Sigmoid colon (tissue), 7 donors: ENCODE measurements around the gene KIF19. TPM values are rescaled to one million over a fixed set of nuclear protein-coding genes. Genes with fewer than 3 reads are reported as not detected.

Experiments used
- DNase-seq: peaks from one replicate; pipeline ENCODE4 v3.0.0-alpha.2; 2019
- H3K27ac ChIP-seq, 4 donors: fragments of 200-600 bp; sonication (generic); one replicate each; pipeline ENCODE4 v1.5.1; 2016 to 2019; ENCODE audit warnings: mild to moderate bottlenecking in 1 of 4
- H3K27me3 ChIP-seq, 3 donors: fragments of 200-600 bp; sonication (generic); one replicate each; pipeline ENCODE4 v1.5.1; 2019; ENCODE audit warnings: mild to moderate bottlenecking in 1 of 3
- H3K36me3 ChIP-seq, 4 donors: fragments of 200-600 bp; sonication (generic); one replicate each; pipeline ENCODE4 v1.5.1; 2016 to 2019
- H3K4me1 ChIP-seq, 4 donors: fragments of 200-600 bp; sonication (generic); one replicate each; pipeline ENCODE4 v1.5.1; 2017 to 2019
- H3K4me3 ChIP-seq, 4 donors: fragments of 200-600 bp; sonication (generic); one replicate each; pipeline ENCODE4 v1.5.1; 2017 to 2019; ENCODE audit warnings: mild to moderate bottlenecking in 2 of 4, moderate library complexity in 1 of 4
- H3K9me3 ChIP-seq, 4 donors: fragments of 200-600 bp in 3 of 4; sonication (generic) in 3 of 4; one replicate each; pipeline versions ENCODE4 v1.5.1 to v1.6.1; 2013 to 2019
- EP300 ChIP-seq, 4 donors: sonication (generic); formaldehyde crosslinking; IDR thresholded peaks; one replicate each; pipeline ENCODE4 v1.6.1; 2017; ENCODE audit warnings: antibody characterized with exemption in 4 of 4
- POLR2A ChIP-seq, 2 donors: fragments of 450-650 bp; IDR thresholded peaks; one replicate each; pipeline ENCODE4 v1.6.1; 2016; ENCODE audit warnings: antibody characterized with exemption in 2 of 2, mild to moderate bottlenecking in 2 of 2, moderate library complexity in 2 of 2
- POLR2AphosphoS5 ChIP-seq, 4 donors: sonication (generic); formaldehyde crosslinking; IDR thresholded peaks; one replicate each; pipeline ENCODE4 v1.6.1; 2017; ENCODE audit warnings: antibody characterized with exemption in 4 of 4
- WGBS, 2 donors: extraction: QIAGEN DNeasy Blood & Tissue Kit; methylation state at CpG; one replicate each; pipeline ENCODE4 v1.1.7; 2013; 5-methylcytosine and 5-hydroxymethylcytosine counted together
- intact Hi-C: fragments of 100-400 bp; cut with DNase I; formaldehyde crosslinking; loops from one replicate; pipeline ENCODE4 v1.15.1; 2023
- polyA plus RNA-seq, 3 donors: library from polyadenylated mRNA; stranded (reverse); fragments of 200-250 nt; gene quantifications; one replicate each; pipeline ENCODE4 v1.2.3, GENCODE V29; 2013
- total RNA-seq, 4 donors: library from RNA; depleted of rRNA; stranded (reverse); fragments of >200 nt; gene quantifications; one replicate each; pipeline ENCODE4 v1.1.0, GENCODE V29; 2016
- TF ChIP-seq, protein P1 (sequence below), 4 experiments: fragments of 450-650 bp in 3 of 4; fragments of 200-600 bp in 1 of 4; IDR thresholded peaks; one replicate each; pipeline ENCODE4 v1.5.1; 2016 to 2019; ENCODE audit warnings: antibody characterized with exemption in 4 of 4, mild to moderate bottlenecking in 3 of 4, moderate library complexity in 2 of 4
- donor health status: healthy with polysubstance abuse.
- donor health status: Bipolar disorder and iron deficiency.
- donor health status: healthy.

The KIF19 gene
- total and polyA plus RNA-seq, 7 donors, result 0.36 to 3.3 (median 0.80) TPM; not detected in 1

- TF ChIP-seq POLR2A (IDR thresholded peaks at IDR 0.05), result no peak
- TF ChIP-seq POLR2AphosphoS5 (IDR thresholded peaks at IDR 0.05), result no peak
- no peak for TF ChIP-seq EP300 (IDR thresholded peaks at IDR 0.05)
- TF ChIP-seq, protein P1, sequence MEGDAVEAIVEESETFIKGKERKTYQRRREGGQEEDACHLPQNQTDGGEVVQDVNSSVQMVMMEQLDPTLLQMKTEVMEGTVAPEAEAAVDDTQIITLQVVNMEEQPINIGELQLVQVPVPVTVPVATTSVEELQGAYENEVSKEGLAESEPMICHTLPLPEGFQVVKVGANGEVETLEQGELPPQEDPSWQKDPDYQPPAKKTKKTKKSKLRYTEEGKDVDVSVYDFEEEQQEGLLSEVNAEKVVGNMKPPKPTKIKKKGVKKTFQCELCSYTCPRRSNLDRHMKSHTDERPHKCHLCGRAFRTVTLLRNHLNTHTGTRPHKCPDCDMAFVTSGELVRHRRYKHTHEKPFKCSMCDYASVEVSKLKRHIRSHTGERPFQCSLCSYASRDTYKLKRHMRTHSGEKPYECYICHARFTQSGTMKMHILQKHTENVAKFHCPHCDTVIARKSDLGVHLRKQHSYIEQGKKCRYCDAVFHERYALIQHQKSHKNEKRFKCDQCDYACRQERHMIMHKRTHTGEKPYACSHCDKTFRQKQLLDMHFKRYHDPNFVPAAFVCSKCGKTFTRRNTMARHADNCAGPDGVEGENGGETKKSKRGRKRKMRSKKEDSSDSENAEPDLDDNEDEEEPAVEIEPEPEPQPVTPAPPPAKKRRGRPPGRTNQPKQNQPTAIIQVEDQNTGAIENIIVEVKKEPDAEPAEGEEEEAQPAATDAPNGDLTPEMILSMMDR (IDR thresholded peaks at IDR 0.05), result no peak
- no peaks in the 10 kb centered on the region for H3K9me3 ChIP-seq
- peak overlapping the region in 2 of 4 donors; percentile 21 to 30 for H3K4me3 ChIP-seq
- intact Hi-C loops, result no loop called here
- H3K27ac ChIP-seq, result no peak overlapping the region
- peaks cover 0 to 21% (median 10%) of the 10 kb centered on the region in 4 donors for H3K4me1 ChIP-seq
- no peak for DNase-seq
- WGBS, 2 donors, result 2 to 3% methylated on average over 105 of the region's 105 CpGs
- no peaks in the 10 kb centered on the region for H3K36me3 ChIP-seq
- peaks cover 36 to 100% (median 96%) of the 10 kb centered on the region in 3 donors for H3K27me3 ChIP-seq
Measured at GRCh38 chr17:74356646-74357465, 30.8 kb downstream of the KIF19 start.

DNA sequence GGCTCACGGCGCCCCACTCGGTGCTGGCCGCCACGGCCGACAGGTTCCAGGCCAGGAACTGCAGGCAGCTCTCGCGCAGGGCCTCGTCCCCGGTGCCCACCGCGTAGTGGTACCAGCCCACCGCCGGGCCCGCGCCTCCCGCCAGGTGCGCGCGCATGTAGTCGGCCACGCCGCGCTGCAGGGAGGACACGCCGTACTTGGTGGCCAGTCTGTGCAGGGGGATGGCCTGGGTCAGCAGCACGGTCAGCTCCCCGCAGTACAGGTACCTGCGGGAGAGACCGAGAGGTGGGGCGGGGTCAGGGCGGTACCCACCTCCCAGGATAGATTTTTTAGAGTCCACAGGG, 31.4 kb downstream of the KIF19 start:
- Histone ChIP-seq H3K27me3 (peaks cover 38 to 100% (median 95%) of the 10 kb centered on the region in 3 donors), H3K4me3 (peak overlapping the region in 1 of 4 donors; percentile 30), H3K36me3 (no peaks in the 10 kb centered on the region), H3K27ac (no peak overlapping the region), H3K9me3 (no peaks in the 10 kb centered on the region), H3K4me1 (peaks cover 0 to 21% (median 10%) of the 10 kb centered on the region in 4 donors)
- TF ChIP-seq EP300 (IDR thresholded peaks at IDR 0.05) (no peak), POLR2A (IDR thresholded peaks at IDR 0.05) (no peak), POLR2AphosphoS5 (IDR thresholded peaks at IDR 0.05) (no peak)
- TF ChIP-seq, protein P1 (IDR thresholded peaks at IDR 0.05), result no peak
- intact Hi-C loops, result no loop called here
- no peak for DNase-seq
- WGBS, 2 donors, result 17 to 27% methylated on average over 32 of the region's 32 CpGs

DNA sequence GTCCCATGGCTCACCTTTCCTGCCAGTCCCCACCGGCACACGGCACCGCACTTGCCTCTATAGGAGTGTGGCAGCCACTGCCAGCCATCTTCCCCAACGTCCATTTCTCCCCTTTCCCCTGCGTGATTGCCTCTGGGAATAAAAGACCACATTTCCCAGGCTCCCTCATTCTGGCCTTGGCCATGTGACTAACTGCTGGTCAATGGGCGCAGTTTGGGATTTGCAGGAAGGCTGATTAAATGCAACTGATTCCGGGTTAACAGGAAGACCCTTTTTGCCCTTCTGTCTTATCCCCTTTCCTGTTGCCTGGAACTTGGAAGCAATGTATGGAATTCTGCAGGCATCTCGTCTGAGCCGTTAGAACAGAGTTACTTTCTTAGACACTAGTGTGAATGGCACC, 32.7 kb downstream of the KIF19 start:
- intact Hi-C loops, result no loop called here
- peaks cover 38 to 97% (median 83%) of the 10 kb centered on the region in 3 donors for H3K27me3 ChIP-seq

GRCh38 chr17:74359916-74360315, 33.9 kb downstream of the KIF19 start:
- 87 to 95% methylated on average over 22 of the region's 22 CpGs for WGBS, 2 donors
- Histone ChIP-seq H3K4me1 (peaks cover 0 to 21% (median 10%) of the 10 kb centered on the region in 4 donors), H3K4me3 (no peak overlapping the region), H3K36me3 (no peaks in the 10 kb centered on the region), H3K9me3 (no peaks in the 10 kb centered on the region), H3K27ac (no peak overlapping the region), H3K27me3 (peaks cover 38 to 84% (median 70%) of the 10 kb centered on the region in 3 donors)
- intact Hi-C loops, result loop anchor here (2.0 kb wide), 1 partner anchor 149 kb away; no protein-coding TSS in a partner anchor
- no peak for DNase-seq
- TF ChIP-seq POLR2AphosphoS5 (IDR thresholded peaks at IDR 0.05), result no peak
- TF ChIP-seq EP300 (IDR thresholded peaks at IDR 0.05), result no peak
- TF ChIP-seq POLR2A (IDR thresholded peaks at IDR 0.05), result no peak
- TF ChIP-seq, protein P1 (IDR thresholded peaks at IDR 0.05), result no peak

More for the DNA sequence above, 32.7 kb downstream of the KIF19 start:
- Histone ChIP-seq H3K27ac (no peak overlapping the region), H3K9me3 (no peaks in the 10 kb centered on the region), H3K36me3 (no peaks in the 10 kb centered on the region), H3K4me1 (peaks cover 0 to 21% (median 10%) of the 10 kb centered on the region in 4 donors), H3K4me3 (no peak overlapping the region)
- 71 to 83% methylated on average over 9 of the region's 9 CpGs for WGBS, 2 donors
- no peak for TF ChIP-seq POLR2AphosphoS5 (IDR thresholded peaks at IDR 0.05)
- no peak for DNase-seq

- Histone ChIP-seq H3K4me3 (no peak overlapping the region), H3K27ac (no peak overlapping the region), H3K36me3 (no peaks in the 10 kb centered on the region), H3K27me3 (peaks cover 38 to 75% (median 61%) of the 10 kb centered on the region in 3 donors), H3K4me1 (peaks cover 0 to 21% (median 10%) of the 10 kb centered on the region in 4 donors), H3K9me3 (no peaks in the 10 kb centered on the region)
- intact Hi-C loops, result loop anchor here (2.0 kb wide), 1 partner anchor 150 kb away; no protein-coding TSS in a partner anchor
- no peak for DNase-seq
- 44 to 63% methylated on average over 7 of the region's 7 CpGs for WGBS, 2 donors
- TF ChIP-seq EP300 (IDR thresholded peaks at IDR 0.05), result no peak
- no peak for TF ChIP-seq POLR2AphosphoS5 (IDR thresholded peaks at IDR 0.05)
- no peak for TF ChIP-seq POLR2A (IDR thresholded peaks at IDR 0.05)
- TF ChIP-seq, protein P1 (IDR thresholded peaks at IDR 0.05), result no peak
Measured at GRCh38 chr17:74360899-74361229, 34.8 kb downstream of the KIF19 start.
